ENCODE measurements around the gene MYRFL. TPM values are rescaled to one million over a fixed set of nuclear protein-coding genes. Genes with fewer than 3 reads are reported as not detected.

Gene MYRFL
- total and polyA plus RNA-seq, 11 donors = 0.13 to 0.96 (median 0.44) TPM; not detected in 2

- Histone ChIP-seq H3K4me1 (peaks cover 0 to 20% (median 2%) of the 10 kb centered on the region in 12 donors), H3K27ac (peak overlapping the region in 9 of 12 donors; percentile 0 to 72 (median 47)), H3K9me3 (no peaks in the 10 kb centered on the region), H3K27me3 (no peaks in the 10 kb centered on the region), H3K36me3 (no peaks in the 10 kb centered on the region), H3K4me3 (no peak overlapping the region)
- intact Hi-C loops (cut with DNase I) = no loop called here
- TF ChIP-seq CTCF (IDR thresholded peaks at IDR 0.05) (no peak), POLR2A (IDR thresholded peaks at IDR 0.05) (no peak)
- WGBS, 4 donors = 38 to 47% (median 43%) methylated on average over 1 of the region's 1 CpG
- DNase-seq = peak in 4 of 5 donors; percentile 51 to 69 (median 58)
- peak in 3 of 4 donors; percentile 88 to 96 (median 90) for ATAC-seq
These were observed 141.4 kb downstream of the MYRFL start for GRCh38 chr12:69966409-69966808.

- H3K27ac ChIP-seq = peak overlapping the region in 8 of 12 donors; percentile 0 to 72 (median 56)
- H3K9me3 ChIP-seq = no peaks in the 10 kb centered on the region
- intact Hi-C loops (cut with DNase I) = no loop called here
- no peaks in the 10 kb centered on the region for H3K27me3 ChIP-seq
- WGBS, 4 donors = 41 to 63% (median 57%) methylated on average over 3 of the region's 3 CpGs
- no peak for TF ChIP-seq CTCF (IDR thresholded peaks at IDR 0.05)
- TF ChIP-seq POLR2A (IDR thresholded peaks at IDR 0.05) = no peak
- no peak overlapping the region for H3K4me3 ChIP-seq
- H3K36me3 ChIP-seq = no peaks in the 10 kb centered on the region
- ATAC-seq = peak in 1 of 4 donors; percentile 64
- H3K4me1 ChIP-seq = peaks cover 0 to 20% (median 2%) of the 10 kb centered on the region in 12 donors
- no peak for DNase-seq
These were observed 141.8 kb downstream of the MYRFL start for GRCh38 chr12:69966839-69967238.

- Histone ChIP-seq H3K4me3 (no peak overlapping the region), H3K27ac (no peak overlapping the region), H3K36me3 (no peaks in the 10 kb centered on the region), H3K27me3 (no peaks in the 10 kb centered on the region), H3K4me1 (peaks cover 0 to 20% (median 2%) of the 10 kb centered on the region in 12 donors), H3K9me3 (no peaks in the 10 kb centered on the region)
- TF ChIP-seq POLR2A (IDR thresholded peaks at IDR 0.05) = no peak
- no peak for TF ChIP-seq CTCF (IDR thresholded peaks at IDR 0.05)
- ATAC-seq (no peak), DNase-seq (no peak)
- WGBS, 4 donors = 69 to 82% (median 77%) methylated on average over 3 of the region's 3 CpGs
- intact Hi-C loops (cut with DNase I) = no loop called here
These were observed 144.0 kb downstream of the MYRFL start for GRCh38 chr12:69969011-69969410.

GRCh38 chr12:69972136-69972535, 147.1 kb downstream of the MYRFL start:
- Histone ChIP-seq H3K27me3 (peaks cover 0 to under 1% (median 0%) of the 10 kb centered on the region in 9 donors), H3K9me3 (no peaks in the 10 kb centered on the region), H3K36me3 (no peaks in the 10 kb centered on the region), H3K4me1 (peaks cover 0 to 3% (median 0%) of the 10 kb centered on the region in 12 donors), H3K27ac (no peak overlapping the region), H3K4me3 (no peak overlapping the region)
- TF ChIP-seq POLR2A (IDR thresholded peaks at IDR 0.05) (no peak), CTCF (IDR thresholded peaks at IDR 0.05) (no peak)
- 85 to 88% (median 86%) methylated on average over 7 of the region's 7 CpGs for WGBS, 4 donors
- intact Hi-C loops (cut with DNase I) = no loop called here
- no peak for DNase-seq
- no peak for ATAC-seq
